22Rv1 (cell line): ENCODE measurements around the gene ATP6V0E2.

ENCODE experiments used
- H3K27ac ChIP-seq: fragments of 450-650 bp; 2 replicates; pipeline ENCODE4 v1.5.1; 2017
- ZFX ChIP-seq: fragments of 450-650 bp; IDR thresholded peaks from 2 replicates; pipeline ENCODE4 v1.6.1; 2017; ENCODE audit warnings: antibody characterized with exemption, borderline replicate concordance
- TF ChIP-seq, protein P1 (sequence below): fragments of 450-650 bp; IDR thresholded peaks from 2 replicates; pipeline ENCODE4 v1.5.1; 2017; ENCODE audit warnings: mild to moderate bottlenecking

Gene ATP6V0E2

DNA sequence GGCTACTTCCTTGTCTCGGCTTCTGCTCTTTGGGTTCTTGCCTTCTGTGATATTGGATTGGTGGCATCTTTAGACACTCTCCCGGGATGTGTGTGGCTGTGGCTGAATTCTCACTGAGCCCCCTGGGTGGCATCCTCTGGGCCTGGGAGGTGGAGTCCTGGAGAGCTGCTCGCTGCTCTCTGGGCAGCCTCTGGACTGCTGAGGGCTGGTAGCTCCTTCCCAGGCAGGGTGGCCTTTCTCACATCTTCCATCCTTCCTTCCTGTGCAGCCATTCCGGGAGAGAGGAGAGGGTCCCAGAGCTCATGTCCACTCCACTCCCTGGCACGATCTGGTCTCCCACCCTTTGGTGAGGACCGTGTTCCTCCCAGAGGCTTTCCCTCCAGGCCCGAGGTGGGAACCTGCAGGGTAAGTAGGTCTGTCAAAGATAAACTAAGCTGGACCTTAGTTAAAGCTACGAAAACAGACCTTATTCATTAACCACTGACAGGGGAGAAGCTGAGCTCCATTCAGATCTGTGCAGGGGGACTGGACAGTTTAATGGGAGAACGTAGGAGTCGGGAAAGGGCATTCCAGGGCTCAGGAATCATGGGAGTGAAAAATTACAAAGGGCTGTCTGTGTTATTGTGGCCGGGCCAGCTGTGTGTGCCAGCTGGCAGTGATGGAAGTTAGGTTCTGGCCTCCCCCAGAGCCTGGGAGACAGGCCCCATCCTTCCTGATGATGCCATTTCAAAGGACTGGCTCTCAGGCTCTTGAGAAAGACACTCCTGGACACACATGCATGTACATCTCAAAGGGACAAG is 8.7 kb downstream of the ATP6V0E2 start:
- TF ChIP-seq, protein P1, sequence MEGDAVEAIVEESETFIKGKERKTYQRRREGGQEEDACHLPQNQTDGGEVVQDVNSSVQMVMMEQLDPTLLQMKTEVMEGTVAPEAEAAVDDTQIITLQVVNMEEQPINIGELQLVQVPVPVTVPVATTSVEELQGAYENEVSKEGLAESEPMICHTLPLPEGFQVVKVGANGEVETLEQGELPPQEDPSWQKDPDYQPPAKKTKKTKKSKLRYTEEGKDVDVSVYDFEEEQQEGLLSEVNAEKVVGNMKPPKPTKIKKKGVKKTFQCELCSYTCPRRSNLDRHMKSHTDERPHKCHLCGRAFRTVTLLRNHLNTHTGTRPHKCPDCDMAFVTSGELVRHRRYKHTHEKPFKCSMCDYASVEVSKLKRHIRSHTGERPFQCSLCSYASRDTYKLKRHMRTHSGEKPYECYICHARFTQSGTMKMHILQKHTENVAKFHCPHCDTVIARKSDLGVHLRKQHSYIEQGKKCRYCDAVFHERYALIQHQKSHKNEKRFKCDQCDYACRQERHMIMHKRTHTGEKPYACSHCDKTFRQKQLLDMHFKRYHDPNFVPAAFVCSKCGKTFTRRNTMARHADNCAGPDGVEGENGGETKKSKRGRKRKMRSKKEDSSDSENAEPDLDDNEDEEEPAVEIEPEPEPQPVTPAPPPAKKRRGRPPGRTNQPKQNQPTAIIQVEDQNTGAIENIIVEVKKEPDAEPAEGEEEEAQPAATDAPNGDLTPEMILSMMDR = no peak
- no peak for TF ChIP-seq ZFX
- H3K27ac ChIP-seq = no peak overlapping the region

DNA sequence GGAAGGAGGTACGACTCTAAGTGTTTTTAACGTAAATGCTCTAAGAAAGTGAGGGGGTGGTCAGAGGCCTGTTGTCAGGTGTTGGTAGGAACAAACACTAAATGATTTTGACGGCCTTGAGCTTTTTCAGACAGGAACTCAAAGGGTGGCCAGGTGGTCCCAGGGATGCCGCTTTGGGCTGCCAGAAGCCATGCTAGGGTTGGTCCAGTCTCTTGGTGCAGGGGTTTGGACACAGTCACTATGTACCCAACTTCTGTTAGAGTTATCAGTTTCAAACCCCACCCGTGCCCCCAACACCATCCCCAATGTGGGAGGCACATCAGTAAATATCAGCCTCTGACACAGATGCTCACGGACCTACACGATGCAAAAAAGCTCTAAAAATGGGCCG is 9.3 kb downstream of the ATP6V0E2 start:
- H3K27ac ChIP-seq = no peak overlapping the region
- TF ChIP-seq ZFX = no peak
- TF ChIP-seq, protein P1 = no peak

DNA sequence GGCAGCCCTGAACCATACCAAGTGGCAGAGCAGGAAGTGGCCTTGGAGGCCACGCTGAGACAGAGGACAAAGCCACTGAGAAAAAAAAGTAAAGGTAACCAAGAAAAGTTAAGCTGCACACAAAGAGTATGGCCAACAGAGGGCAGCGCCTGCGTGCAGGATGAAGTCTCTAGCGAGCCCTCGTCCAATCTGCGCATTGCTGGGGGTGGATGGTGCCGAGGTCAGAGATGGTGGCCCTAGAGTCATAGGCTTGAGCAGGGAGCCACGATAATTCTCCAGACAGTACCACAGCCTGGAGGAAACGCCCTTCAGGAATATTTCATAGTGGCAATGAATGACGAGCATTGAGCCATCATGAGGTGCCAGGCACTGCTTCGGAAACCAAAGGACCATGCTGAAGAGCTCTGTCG is 9.7 kb downstream of the ATP6V0E2 start:
- TF ChIP-seq ZFX = no peak
- TF ChIP-seq, protein P1 = peak; percentile 87
- no peak overlapping the region for H3K27ac ChIP-seq

GRCh38 chr7:149884016-149884415 is 10.2 kb downstream of the ATP6V0E2 start:
- no peak overlapping the region for H3K27ac ChIP-seq
- TF ChIP-seq ZFX = no peak
- TF ChIP-seq, protein P1 = no peak

- H3K27ac ChIP-seq = no peak overlapping the region
- TF ChIP-seq, protein P1 = no peak
- TF ChIP-seq ZFX = no peak
Measured at GRCh38 chr7:149884541-149884940, 10.8 kb downstream of the ATP6V0E2 start.

- no peak overlapping the region for H3K27ac ChIP-seq
Measured at GRCh38 chr7:149885191-149886017, 11.6 kb downstream of the ATP6V0E2 start.

More at GRCh38 chr7:149885191-149886017, 11.6 kb downstream of the ATP6V0E2 start:
- TF ChIP-seq, protein P1 = no peak
- TF ChIP-seq ZFX = no peak
